ENCODE data around the gene TNFRSF4. TPM values are rescaled to one million over a fixed set of nuclear protein-coding genes. Genes with fewer than 3 reads are reported as not detected.

Gene TNFRSF4
- total and polyA plus RNA-seq, 2 of the 13 experiments (the other 11 are each of a cell fraction or from before 2014, with no cell fraction given): not detected

DNA sequence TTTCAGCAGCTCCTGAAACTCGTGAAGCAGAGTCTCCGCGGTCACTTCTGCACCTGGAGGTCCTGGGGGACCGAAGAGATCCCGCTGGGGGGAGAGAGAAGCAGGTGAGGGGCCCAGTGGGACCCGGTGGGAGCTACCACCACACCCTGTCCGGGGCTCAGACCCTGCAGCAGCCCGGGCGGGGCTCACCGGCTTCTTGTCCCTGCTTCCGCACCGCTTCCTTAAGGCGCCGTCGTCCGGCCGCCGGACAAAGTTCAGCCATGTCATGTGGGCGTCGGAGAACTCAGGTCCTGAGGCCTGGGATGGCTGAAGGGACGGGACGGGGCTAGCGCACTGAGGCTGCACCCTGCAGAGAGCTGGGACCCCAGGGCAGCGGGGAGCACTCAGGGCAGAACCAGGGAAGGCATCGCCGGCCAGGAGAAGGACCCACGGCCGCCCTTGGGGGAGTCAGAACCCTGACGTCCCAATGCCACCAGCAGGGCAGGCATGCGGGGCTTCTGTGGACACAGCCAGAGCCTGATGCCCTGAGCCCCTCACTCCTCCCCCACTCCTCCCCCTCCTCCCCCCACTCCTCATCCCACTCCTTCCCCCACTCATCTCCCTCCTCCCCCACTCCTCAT, 30.3 kb upstream of the TNFRSF4 start (continued):
- TF ChIP-seq CSRNP2 (CRISPR knock-in tag; conservative IDR thresholded peaks at IDR 0.05; ENCODE audit: low read depth) (no peak), ZNF761 (CRISPR knock-in tag; conservative IDR thresholded peaks at IDR 0.05) (no peak), NONO (IDR thresholded peaks at IDR 0.05) (no peak), NONO (CRISPR knock-in tag; conservative IDR thresholded peaks at IDR 0.05) (0 out of 2 replicates have a peak, but pooled peaks have one; percentile 3), ZNF430 (CRISPR knock-in tag; IDR thresholded peaks at IDR 0.05) (no peak)

- Histone ChIP-seq H3K27me3 (ENCODE audit: control insufficient read depth in 1 of 2, insufficient read depth in 2 of 2, low read length in 2 of 2) (no peaks in the 10 kb centered on the region), H2AFZ (ENCODE audit: low read length) (no peak overlapping the region), H3K79me2 (ENCODE audit: insufficient read depth, low read length) (no peaks in the 10 kb centered on the region), H3K27ac (ENCODE audit: extremely low read length, insufficient read depth, low read length) (no peak overlapping the region), H3K4me3 (replicated peaks in 1 of 3; ENCODE audit: insufficient read depth in 1 of 3, low read depth in 2 of 3, low read length in 3 of 3) (peak overlapping the region in 2 of 3 experiments; percentile 15 to 52; a peak in 2 of 6 replicates), H4K20me1 (ENCODE audit: insufficient read depth, low read length) (no peaks in the 10 kb centered on the region), H3K9me3 (ENCODE audit: low read length) (no peaks in the 10 kb centered on the region), H3K4me1 (ENCODE audit: insufficient read depth, low read length) (peaks cover 32% of the 10 kb centered on the region), H3K9ac (ENCODE audit: insufficient read depth, low read depth, low read length) (no peak overlapping the region), H3K4me2 (ENCODE audit: low read depth, low read length) (peak overlapping the region; percentile 67), H3K36me3 (replicated peaks in 1 of 2; ENCODE audit: control insufficient read depth in 1 of 2, insufficient read depth in 2 of 2, low read length in 2 of 2) (no peaks in the 10 kb centered on the region)
- ATAC-seq (peak; percentile 12), FAIRE-seq (no peak), DNase-seq (ENCODE audit: low spot score) (no peak)
- CTCF ChIA-PET (ENCODE audit: low intra/inter-chr PET ratio, low total read pairs): no interaction called here
- POLR2A ChIA-PET: no interaction called here
- BruUV-seq (replicated peaks): no TSS peak
- in situ Hi-C loops (cut with HindIII; ENCODE audit: extremely low pct_ligation_motif_present, low pct_unique_long_range_greater_than_20kb): no loop called here
- 17% methylated on average over 7 of the region's 23 CpGs for WGBS (ENCODE audit: low lambda C conversion rate)
- intact Hi-C loops (cut with micrococcal nuclease; ENCODE audit: unreplicated experiment): no loop called here
- peak; percentile 13 for TF ChIP-seq TEAD3 (CRISPR knock-in tag; optimal IDR thresholded peaks at IDR 0.05; ENCODE audit: borderline replicate concordance)
- no peak for TF ChIP-seq NONO (IDR thresholded peaks at IDR 0.05)
- TF ChIP-seq NONO (CRISPR knock-in tag; conservative IDR thresholded peaks at IDR 0.05): 0 out of 2 replicates have a peak, but pooled peaks have one; percentile 5
- TF ChIP-seq GPBP1L1 (CRISPR knock-in tag; IDR thresholded peaks at IDR 0.05): no peak
- no peak for TF ChIP-seq GATAD1 (CRISPR knock-in tag; IDR thresholded peaks at IDR 0.05)
- TF ChIP-seq ZGPAT (CRISPR knock-in tag; IDR thresholded peaks at IDR 0.05): 0 out of 2 replicates have a peak, but pooled peaks have one; percentile 18
- TF ChIP-seq AKAP8 (CRISPR knock-in tag; IDR thresholded peaks at IDR 0.05): peak; percentile 96
- TF ChIP-seq, protein P1, sequence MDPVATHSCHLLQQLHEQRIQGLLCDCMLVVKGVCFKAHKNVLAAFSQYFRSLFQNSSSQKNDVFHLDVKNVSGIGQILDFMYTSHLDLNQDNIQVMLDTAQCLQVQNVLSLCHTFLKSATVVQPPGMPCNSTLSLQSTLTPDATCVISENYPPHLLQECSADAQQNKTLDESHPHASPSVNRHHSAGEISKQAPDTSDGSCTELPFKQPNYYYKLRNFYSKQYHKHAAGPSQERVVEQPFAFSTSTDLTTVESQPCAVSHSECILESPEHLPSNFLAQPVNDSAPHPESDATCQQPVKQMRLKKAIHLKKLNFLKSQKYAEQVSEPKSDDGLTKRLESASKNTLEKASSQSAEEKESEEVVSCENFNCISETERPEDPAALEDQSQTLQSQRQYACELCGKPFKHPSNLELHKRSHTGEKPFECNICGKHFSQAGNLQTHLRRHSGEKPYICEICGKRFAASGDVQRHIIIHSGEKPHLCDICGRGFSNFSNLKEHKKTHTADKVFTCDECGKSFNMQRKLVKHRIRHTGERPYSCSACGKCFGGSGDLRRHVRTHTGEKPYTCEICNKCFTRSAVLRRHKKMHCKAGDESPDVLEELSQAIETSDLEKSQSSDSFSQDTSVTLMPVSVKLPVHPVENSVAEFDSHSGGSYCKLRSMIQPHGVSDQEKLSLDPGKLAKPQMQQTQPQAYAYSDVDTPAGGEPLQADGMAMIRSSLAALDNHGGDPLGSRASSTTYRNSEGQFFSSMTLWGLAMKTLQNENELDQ (CRISPR knock-in tag; IDR thresholded peaks at IDR 0.05; ENCODE audit: borderline replicate concordance): no peak
- TF ChIP-seq ZFP91 (CRISPR knock-in tag; IDR thresholded peaks at IDR 0.05; ENCODE audit: borderline replicate concordance): 0 out of 2 replicates have a peak, but pooled peaks have one; percentile 3
Measured at GRCh38 chr1:1243807-1244191, 29.8 kb upstream of the TNFRSF4 start.
